Activated T-helper 17 cell treated with anti-CD3 and anti-CD28 coated beads, Interleukin-2, amount 50 U/mL, for 72 hours (primary cell): ENCODE data around the gene NEGR1. TPM values are rescaled to one million over a fixed set of nuclear protein-coding genes. Genes with fewer than 3 reads are reported as not detected.

Source experiments
- ATAC-seq: fragments of 150-1000 bp; cut with Tn5 transposase; replicated peaks from 2 replicates; pipeline ENCODE4 v1.10.0; 2021; ENCODE audit warnings: mild to moderate bottlenecking, moderate library complexity
- H3K27ac Mint-ChIP-seq: one replicate; pipeline ENCODE4 v1.8.0; 2022; ENCODE audit warnings: mixed read lengths
- H3K27me3 Mint-ChIP-seq: one replicate; pipeline ENCODE4 v1.8.0; 2022; ENCODE audit warnings: mixed read lengths
- H3K36me3 Mint-ChIP-seq: one replicate; pipeline ENCODE4 v1.8.0; 2022; ENCODE audit warnings: low read depth, mild to moderate bottlenecking, mixed read lengths
- H3K4me1 Mint-ChIP-seq: one replicate; pipeline ENCODE4 v1.8.0; 2022; ENCODE audit warnings: mixed read lengths
- H3K4me3 Mint-ChIP-seq: one replicate; pipeline ENCODE4 v1.8.0; 2022; ENCODE audit warnings: mild to moderate bottlenecking, mixed read lengths
- H3K9me3 Mint-ChIP-seq: one replicate; pipeline ENCODE4 v1.8.0; 2022; ENCODE audit warnings: mixed read lengths
- total RNA-seq, 2 donors: library from RNA; stranded (reverse); gene quantifications; one replicate each; pipeline ENCODE4 v1.2.3, GENCODE V29; 2022

NEGR1 gene
- total RNA-seq, 2 donors from 2014 or later = not detected

- H3K9me3 Mint-ChIP-seq = peaks cover 10% of the 10 kb centered on the region
Observed at GRCh38 chr1:72197786-72198185, 84.6 kb downstream of the NEGR1 start.

GRCh38 chr1:72186733-72187307, 95.5 kb downstream of the NEGR1 start:
- Mint-ChIP-seq H3K27me3 (no peaks in the 10 kb centered on the region), H3K36me3 (no peaks in the 10 kb centered on the region)
- ATAC-seq = no peak

More at GRCh38 chr1:72197786-72198185, 84.6 kb downstream of the NEGR1 start:
- no peak for ATAC-seq
- Mint-ChIP-seq H3K27me3 (no peaks in the 10 kb centered on the region), H3K4me3 (no peak overlapping the region), H3K36me3 (no peaks in the 10 kb centered on the region), H3K27ac (no peak overlapping the region), H3K4me1 (no peaks in the 10 kb centered on the region)

DNA sequence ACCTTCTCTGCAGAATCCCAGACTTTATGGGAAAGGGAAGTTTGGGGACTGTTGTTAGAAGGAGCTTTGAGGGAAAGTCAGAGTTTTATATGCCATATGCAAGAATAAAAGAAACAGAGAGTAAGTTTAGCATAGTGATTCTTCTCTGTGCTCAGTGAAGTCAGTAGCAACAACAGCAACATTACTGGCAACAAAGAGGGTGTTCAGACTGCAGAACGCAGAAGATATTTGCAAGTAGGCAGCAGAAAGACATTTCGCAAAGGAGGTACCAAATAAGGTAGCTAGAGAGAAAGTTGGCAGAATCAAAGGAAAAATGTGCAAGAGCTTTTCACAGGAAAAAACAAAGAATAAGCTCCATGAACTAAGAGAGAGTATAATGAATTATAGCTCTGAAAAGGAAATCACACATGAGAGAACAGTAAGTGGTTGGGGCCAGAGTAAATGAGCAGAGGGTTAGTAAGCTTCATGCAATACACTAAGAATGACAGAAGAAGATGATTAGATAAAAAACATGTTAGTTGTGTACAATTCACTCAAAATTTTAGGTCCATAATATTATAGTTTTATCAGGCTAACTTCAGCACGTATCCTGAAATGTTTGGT, 98.1 kb downstream of the NEGR1 start:
- H3K9me3 Mint-ChIP-seq = no peaks in the 10 kb centered on the region
- H3K4me1 Mint-ChIP-seq = no peaks in the 10 kb centered on the region
- H3K27me3 Mint-ChIP-seq = no peaks in the 10 kb centered on the region
- no peak overlapping the region for H3K4me3 Mint-ChIP-seq
- no peaks in the 10 kb centered on the region for H3K36me3 Mint-ChIP-seq
- no peak overlapping the region for H3K27ac Mint-ChIP-seq
- ATAC-seq = no peak

More at GRCh38 chr1:72186733-72187307, 95.5 kb downstream of the NEGR1 start:
- Mint-ChIP-seq H3K4me3 (no peak overlapping the region), H3K9me3 (no peaks in the 10 kb centered on the region), H3K27ac (no peak overlapping the region), H3K4me1 (no peaks in the 10 kb centered on the region)

- Mint-ChIP-seq H3K27ac (no peak overlapping the region), H3K27me3 (no peaks in the 10 kb centered on the region), H3K9me3 (peaks cover 8% of the 10 kb centered on the region), H3K4me3 (no peak overlapping the region), H3K4me1 (no peaks in the 10 kb centered on the region), H3K36me3 (no peaks in the 10 kb centered on the region)
- no peak for ATAC-seq
Observed at GRCh38 chr1:72182859-72183258, 99.5 kb downstream of the NEGR1 start.

- Mint-ChIP-seq H3K4me1 (no peaks in the 10 kb centered on the region), H3K36me3 (no peaks in the 10 kb centered on the region), H3K9me3 (peaks cover 8% of the 10 kb centered on the region), H3K27ac (no peak overlapping the region), H3K27me3 (no peaks in the 10 kb centered on the region), H3K4me3 (no peak overlapping the region)
- ATAC-seq = no peak
Observed at GRCh38 chr1:72178266-72178665, 104.1 kb downstream of the NEGR1 start.

GRCh38 chr1:72177711-72178110, 104.6 kb downstream of the NEGR1 start:
- H3K36me3 Mint-ChIP-seq = no peaks in the 10 kb centered on the region
- H3K4me1 Mint-ChIP-seq = no peaks in the 10 kb centered on the region
- no peak for ATAC-seq
- no peak overlapping the region for H3K27ac Mint-ChIP-seq
- no peaks in the 10 kb centered on the region for H3K27me3 Mint-ChIP-seq
- H3K9me3 Mint-ChIP-seq = peaks cover 8% of the 10 kb centered on the region
- no peak overlapping the region for H3K4me3 Mint-ChIP-seq

DNA sequence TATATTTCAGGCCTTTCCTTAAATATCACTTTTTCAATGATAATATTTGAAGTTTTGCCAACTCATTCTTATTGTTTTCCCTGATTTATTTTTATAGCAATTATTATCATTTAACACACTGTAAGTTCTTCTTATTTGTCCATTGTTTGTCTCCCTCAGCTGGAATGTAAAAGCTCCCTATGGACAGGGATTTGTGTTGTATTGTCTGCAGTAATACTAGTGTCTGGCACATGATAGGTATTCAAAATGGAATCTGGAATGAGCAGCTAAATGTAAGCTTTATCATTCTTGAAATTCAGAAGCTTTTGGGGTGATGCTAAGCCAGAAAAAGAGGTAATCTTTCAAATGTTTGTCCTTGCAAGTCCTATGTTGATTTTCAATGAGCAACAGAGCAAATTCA, 112.1 kb downstream of the NEGR1 start:
- H3K9me3 Mint-ChIP-seq = no peaks in the 10 kb centered on the region
- no peak overlapping the region for H3K4me3 Mint-ChIP-seq
- no peak overlapping the region for H3K27ac Mint-ChIP-seq
- H3K27me3 Mint-ChIP-seq = no peaks in the 10 kb centered on the region
- ATAC-seq = no peak
- no peaks in the 10 kb centered on the region for H3K36me3 Mint-ChIP-seq
- H3K4me1 Mint-ChIP-seq = no peaks in the 10 kb centered on the region

DNA sequence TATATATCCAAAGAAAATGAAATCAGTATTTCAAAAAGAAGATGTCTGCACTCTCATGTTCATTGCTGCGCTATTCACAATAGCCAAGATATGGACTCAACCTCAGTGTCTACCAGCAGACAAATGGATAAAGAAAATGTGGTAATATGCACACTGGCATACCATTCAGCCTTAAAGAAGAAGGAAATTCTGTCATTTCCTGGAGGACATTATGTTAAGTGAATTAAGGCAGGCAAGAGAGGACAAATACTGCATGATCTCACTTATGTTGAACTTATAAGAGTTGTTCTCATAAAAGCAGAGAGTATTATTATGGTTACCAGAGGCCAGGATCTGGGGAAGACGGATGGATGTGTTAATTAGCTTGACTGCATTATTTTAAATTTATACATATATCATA, 115.9 kb downstream of the NEGR1 start:
- no peak overlapping the region for H3K27ac Mint-ChIP-seq
- no peak overlapping the region for H3K4me3 Mint-ChIP-seq
- H3K36me3 Mint-ChIP-seq = no peaks in the 10 kb centered on the region
- ATAC-seq = no peak
- no peaks in the 10 kb centered on the region for H3K4me1 Mint-ChIP-seq
- no peaks in the 10 kb centered on the region for H3K9me3 Mint-ChIP-seq
- H3K27me3 Mint-ChIP-seq = no peaks in the 10 kb centered on the region

- Mint-ChIP-seq H3K27ac (no peak overlapping the region), H3K36me3 (no peaks in the 10 kb centered on the region), H3K27me3 (no peaks in the 10 kb centered on the region), H3K4me3 (no peak overlapping the region), H3K4me1 (no peaks in the 10 kb centered on the region), H3K9me3 (peaks cover 5% of the 10 kb centered on the region)
- ATAC-seq = no peak
Observed at GRCh38 chr1:72150508-72150907, 131.8 kb downstream of the NEGR1 start.

- ATAC-seq = no peak
- Mint-ChIP-seq H3K36me3 (no peaks in the 10 kb centered on the region), H3K4me3 (no peak overlapping the region), H3K9me3 (no peaks in the 10 kb centered on the region), H3K4me1 (no peaks in the 10 kb centered on the region), H3K27me3 (no peaks in the 10 kb centered on the region), H3K27ac (no peak overlapping the region)
Observed at GRCh38 chr1:72141875-72142274, 140.5 kb downstream of the NEGR1 start.

DNA sequence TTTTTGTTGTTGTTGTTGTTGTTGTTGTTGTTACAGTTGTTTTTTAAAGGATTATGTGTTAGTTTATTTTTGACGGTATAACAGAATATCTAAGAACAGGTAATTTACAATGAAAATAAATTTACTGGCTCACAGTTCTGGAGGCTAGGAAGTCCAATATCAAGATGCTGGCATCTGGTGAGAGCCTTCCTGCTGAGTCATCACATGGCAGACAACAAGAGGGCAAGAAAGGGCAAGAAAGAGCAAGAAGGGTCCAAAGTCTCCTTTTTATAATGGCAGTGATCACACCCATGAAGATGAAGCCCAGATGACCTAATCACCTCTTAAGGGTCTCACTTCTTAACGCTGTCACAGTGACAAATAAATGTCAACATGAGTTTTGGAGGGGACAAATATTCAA, 142.1 kb downstream of the NEGR1 start:
- Mint-ChIP-seq H3K4me3 (no peak overlapping the region), H3K27ac (no peak overlapping the region), H3K36me3 (no peaks in the 10 kb centered on the region), H3K27me3 (no peaks in the 10 kb centered on the region), H3K9me3 (peaks cover 3% of the 10 kb centered on the region), H3K4me1 (no peaks in the 10 kb centered on the region)
- ATAC-seq = no peak

DNA sequence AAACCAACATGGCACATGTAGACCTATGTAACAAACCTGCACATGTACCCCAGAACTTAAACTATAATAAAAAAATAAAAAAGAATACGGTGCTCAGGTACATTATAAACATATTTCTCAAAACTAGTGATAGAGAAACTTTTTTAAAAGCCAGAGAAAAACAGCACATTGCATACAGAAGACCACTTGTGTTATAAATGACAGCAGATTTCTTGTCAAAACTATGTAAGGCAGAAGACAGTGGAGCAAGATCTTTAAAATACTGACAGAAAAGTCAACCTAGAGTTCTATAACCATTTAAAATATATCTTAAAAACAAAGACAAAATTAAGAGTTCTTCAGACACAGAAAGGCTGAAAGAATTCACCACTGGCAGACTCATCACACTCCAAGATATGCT, 144.7 kb downstream of the NEGR1 start:
- H3K36me3 Mint-ChIP-seq = no peaks in the 10 kb centered on the region
- H3K9me3 Mint-ChIP-seq = peaks cover 3% of the 10 kb centered on the region
- no peak overlapping the region for H3K4me3 Mint-ChIP-seq

GRCh38 chr1:72129869-72130268, 152.5 kb downstream of the NEGR1 start:
- no peaks in the 10 kb centered on the region for H3K27me3 Mint-ChIP-seq
- no peak overlapping the region for H3K27ac Mint-ChIP-seq
- ATAC-seq = no peak
- H3K4me3 Mint-ChIP-seq = no peak overlapping the region
- H3K9me3 Mint-ChIP-seq = no peaks in the 10 kb centered on the region
- H3K4me1 Mint-ChIP-seq = no peaks in the 10 kb centered on the region
- no peaks in the 10 kb centered on the region for H3K36me3 Mint-ChIP-seq

More for the DNA sequence above, 144.7 kb downstream of the NEGR1 start:
- Mint-ChIP-seq H3K4me1 (no peaks in the 10 kb centered on the region), H3K27me3 (no peaks in the 10 kb centered on the region), H3K27ac (no peak overlapping the region)
- ATAC-seq = no peak

DNA sequence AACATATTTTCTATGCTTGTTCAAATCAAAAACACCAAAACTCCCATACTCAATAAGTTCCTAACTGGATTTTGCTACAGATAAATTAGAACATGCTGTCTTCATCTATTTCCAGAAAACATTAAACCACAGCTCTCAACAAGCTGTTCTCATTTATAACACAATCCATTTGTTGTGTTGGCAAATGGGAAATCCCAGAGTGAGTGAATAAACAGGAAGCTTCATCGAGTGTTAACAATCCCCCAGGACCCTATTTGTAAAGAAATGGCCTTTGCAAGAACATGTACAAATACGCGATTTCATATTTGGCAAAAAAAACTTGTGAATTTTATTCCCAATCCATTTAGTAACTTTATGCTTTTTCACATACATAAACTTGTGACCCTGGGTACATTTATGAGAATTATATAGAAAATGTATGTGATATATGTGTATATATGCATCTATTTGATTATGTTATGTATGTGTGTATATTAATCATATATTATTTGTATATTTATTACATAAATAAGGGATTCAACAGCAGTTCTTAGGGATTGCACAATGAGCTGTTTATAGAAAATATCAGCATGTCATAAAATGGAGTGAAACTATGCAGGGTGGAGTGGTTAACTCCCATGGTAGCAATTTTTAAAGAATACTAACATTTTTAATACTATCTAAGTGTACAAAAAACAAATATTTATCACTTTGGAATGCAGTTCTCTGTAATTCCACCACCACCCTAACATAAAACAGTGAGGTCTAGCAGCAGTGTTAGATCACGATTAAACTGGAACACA, 160.0 kb downstream of the NEGR1 start:
- Mint-ChIP-seq H3K27ac (no peak overlapping the region), H3K27me3 (no peaks in the 10 kb centered on the region), H3K36me3 (no peaks in the 10 kb centered on the region), H3K4me1 (no peaks in the 10 kb centered on the region), H3K9me3 (no peaks in the 10 kb centered on the region), H3K4me3 (no peak overlapping the region)
- no peak for ATAC-seq

DNA sequence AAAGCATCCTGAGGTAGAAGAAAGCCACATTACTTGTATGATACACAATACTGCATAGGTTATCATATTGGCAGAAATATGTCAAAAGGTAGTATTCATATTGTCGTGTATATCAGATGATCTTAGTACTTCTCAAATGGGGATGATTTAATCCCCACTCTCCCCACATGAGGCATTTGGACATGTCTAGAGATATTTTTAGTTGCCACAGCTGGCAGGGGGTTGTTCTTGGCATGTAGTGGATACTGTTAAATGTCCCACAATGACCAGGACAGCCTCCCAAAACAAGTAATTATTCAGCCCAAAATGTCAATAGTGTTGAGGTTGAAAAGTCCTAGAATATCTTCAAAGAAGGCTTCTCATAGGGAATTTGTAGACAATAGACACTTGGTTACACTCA, 162.8 kb downstream of the NEGR1 start:
- no peak for ATAC-seq
- Mint-ChIP-seq H3K36me3 (no peaks in the 10 kb centered on the region), H3K9me3 (peaks cover 3% of the 10 kb centered on the region)

More for the DNA sequence above, 162.8 kb downstream of the NEGR1 start:
- H3K27me3 Mint-ChIP-seq = no peaks in the 10 kb centered on the region
- H3K4me1 Mint-ChIP-seq = no peaks in the 10 kb centered on the region
- H3K4me3 Mint-ChIP-seq = no peak overlapping the region
- no peak overlapping the region for H3K27ac Mint-ChIP-seq
